G401 (cell line): ENCODE measurements around the gene MORN4. TPM values are rescaled to one million over a fixed set of nuclear protein-coding genes. Genes with fewer than 3 reads are reported as not detected.
"Not testable (repeated sequence)": the region's sequence is repeated elsewhere in the genome, so short reads cannot be mapped to it uniquely, and the experiment has no call there.

Experiments
- DNase-seq: peaks from one replicate; pipeline ENCODE4 v3.0.0-alpha.2; 2015; ENCODE audit warnings: low spot score
- in situ Hi-C: cut with HindIII; loops from 2 replicates; pipeline ENCODE4 v1.10.0; 2016; ENCODE audit warnings: low sequenced_read_pairs, mixed read lengths
- total RNA-seq: library from RNA; depleted of rRNA; stranded (reverse); fragments of >200 nt; shearing (Covaris generic); gene quantifications from 2 replicates; pipeline ENCODE4 v1.2.3, GENCODE V29; 2014

MORN4 gene
- total RNA-seq, 1 experiment from 2014 or later, result 18.8 TPM

GRCh38 chr10:97580421-97581367 is 52.6 kb downstream of the MORN4 start:
- peak; percentile 67 for DNase-seq
- in situ Hi-C loops, result no loop called here

DNA sequence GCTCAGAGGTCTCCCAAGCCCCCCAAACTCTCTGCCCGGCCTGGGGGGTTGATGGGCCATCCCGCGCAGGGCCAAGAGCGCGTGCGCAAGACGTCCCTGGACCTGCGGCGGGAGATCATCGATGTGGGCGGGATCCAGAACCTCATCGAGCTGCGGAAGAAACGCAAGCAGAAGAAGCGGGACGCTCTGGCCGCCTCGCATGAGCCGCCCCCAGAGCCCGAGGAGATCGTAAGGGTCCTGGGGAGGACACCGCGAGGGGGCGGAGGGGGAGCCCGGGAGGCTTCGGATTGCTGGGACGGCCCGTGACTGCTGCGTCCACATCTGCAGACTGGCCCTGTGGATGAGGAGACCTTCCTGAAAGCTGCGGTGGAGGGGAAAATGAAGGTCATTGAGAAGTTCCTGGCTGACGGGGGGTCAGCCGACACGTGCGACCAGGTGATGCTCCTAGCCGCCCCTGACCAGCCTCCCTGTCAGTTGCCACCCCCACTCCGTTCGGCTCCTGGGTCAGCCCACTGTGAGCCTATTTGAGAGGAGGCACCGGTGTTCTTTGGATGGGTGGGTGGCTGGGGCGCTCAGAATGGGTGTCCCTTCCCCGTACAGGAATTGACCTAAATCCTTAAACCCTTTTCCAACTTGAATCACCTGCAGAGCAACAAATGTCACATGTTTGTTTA is 55.0 kb downstream of the MORN4 start:
- no peak for DNase-seq
- in situ Hi-C loops, result no loop called here

DNA sequence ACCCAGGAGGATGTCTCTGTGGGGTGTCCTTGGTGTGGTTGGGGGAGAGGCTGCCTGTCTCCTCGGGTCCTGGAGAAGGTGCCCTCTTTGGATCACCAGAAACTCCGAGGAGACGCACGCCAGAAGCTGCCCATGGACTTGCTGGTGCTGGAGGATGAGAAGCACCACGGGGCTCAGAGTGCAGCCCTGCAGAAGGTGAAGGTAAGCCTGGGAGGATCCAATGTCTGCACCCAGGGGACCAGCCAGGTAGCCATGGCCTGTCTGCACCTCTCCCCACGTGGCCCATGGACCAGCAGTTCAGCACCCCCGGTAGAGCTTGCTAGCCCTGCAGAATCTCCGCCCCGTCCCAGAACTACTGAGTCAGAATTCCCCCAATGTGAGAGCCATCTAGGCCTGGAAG is 55.6 kb downstream of the MORN4 start:
- DNase-seq, result no peak
- in situ Hi-C loops, result no loop called here

DNA sequence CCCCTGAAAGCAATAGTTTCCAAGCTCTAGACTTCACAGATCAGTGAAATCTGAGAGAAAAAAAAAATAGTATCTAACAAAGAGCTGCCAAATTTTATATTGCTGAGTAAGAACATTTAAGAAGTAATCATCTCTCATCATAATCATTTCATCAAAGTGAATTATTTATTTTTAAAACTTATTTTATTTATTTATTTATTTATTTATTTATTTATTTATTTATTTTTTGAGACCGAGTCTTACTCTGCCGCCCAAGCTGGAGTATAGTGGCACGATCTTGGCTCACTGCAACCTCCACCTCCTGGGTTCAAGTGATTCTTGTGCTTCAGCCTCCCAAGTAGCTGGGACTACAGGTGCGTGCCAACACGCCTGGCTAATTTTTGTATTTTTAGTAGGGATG is 56.8 kb downstream of the MORN4 start:
- DNase-seq, in situ Hi-C loops: not testable (repeated sequence)

GRCh38 chr10:97575127-97575668 is 58.1 kb downstream of the MORN4 start:
- in situ Hi-C loops, result no loop called here
- no peak for DNase-seq

DNA sequence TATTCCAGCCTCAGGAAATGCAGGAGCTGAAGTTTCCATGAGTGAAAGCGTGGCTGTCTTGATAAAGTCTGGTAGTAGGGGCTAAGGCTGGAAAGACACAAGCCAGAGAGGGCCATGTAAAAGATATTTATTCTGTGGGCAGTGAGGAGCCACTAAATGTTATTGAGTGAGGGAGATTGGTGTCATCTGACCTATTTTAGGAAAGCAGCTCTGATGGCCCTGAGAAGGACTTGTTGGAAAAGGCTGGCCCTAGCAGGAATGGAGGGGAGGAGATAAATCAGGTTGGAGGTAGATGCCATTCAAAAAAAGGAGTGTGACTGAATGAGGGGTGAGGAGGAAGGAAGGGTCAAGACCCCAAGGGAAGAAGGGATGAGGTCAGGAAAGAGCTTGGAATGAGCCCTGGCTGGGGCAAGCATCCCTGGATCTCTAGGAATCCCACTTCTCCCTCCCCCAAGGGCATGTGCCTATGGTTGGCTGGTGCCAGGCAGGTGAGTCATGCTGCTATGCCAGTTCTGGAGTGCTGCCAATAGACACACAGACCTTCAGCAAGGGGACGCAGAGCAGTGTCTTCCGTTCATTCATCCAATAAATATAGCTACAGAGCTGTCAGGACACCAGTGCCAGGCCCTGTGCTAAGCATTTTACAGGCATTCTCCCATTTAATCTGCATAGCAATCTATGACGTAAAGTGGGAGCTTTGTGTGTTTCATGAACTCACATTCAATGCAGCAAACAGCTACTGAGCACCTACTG is 58.8 kb downstream of the MORN4 start:
- in situ Hi-C loops, result no loop called here
- peak; percentile 96 for DNase-seq

DNA sequence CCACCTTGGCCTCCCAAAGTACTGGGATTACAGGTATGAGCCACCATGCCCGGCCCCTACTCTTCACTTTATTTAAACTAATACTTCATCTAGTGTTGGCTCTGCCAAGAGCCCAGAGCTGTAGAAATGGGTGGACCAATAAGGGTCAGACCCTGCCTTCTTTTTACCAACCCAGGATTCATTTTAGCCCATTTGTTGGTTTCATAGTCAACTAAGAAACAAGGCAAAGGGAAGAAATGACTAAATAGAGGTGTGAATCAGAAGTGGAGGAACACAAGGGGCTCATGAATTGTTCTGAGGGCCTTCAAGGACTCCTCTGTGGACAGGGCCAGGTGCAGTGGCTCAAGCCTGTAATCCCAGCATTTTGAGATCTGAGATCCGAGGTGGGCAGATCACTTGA is 59.6 kb downstream of the MORN4 start:
- no peak for DNase-seq
- in situ Hi-C loops, result no loop called here

GRCh38 chr10:97573021-97573420 is 60.3 kb downstream of the MORN4 start:
- in situ Hi-C loops, result no loop called here
- DNase-seq, result no peak

DNA sequence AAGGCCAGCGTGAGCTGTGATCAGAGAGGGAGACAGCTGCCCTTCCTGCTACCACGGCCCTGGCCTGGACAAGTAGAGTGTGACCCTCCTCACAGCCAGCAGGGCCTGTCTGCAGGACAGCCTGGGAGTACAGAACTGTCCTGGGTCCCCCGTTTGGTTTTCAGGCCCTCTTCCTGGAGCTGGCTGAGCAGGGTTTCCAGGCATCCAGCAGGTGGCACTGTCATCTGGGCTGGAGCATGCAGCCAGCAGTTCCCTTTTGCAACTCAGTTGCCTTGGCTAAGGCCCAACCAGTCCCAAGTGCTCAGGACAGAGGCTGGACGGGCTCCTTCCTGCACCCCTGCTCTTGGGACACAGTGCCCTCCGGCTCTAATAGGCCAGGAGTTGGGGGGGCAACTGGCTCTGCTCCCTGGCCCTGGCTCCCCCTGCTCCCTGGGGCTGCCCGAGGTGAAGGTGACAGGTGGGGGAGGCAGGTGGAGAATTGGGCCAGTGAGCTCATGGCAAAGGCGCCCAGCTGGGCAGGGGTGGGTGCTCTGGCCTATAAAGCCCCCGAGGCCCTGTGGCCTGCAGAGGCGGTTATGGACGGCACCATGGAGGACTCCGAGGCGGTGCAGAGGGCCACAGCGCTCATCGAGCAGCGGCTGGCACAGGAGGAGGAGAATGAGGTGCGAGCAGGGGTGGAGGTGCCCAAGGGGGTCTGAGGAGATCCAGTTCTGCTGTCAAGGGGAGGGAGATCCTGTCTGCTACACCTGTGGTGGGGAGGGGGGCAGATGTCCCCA is 60.9 kb downstream of the MORN4 start, which contains the start of gene ANKRD2:
Gene ANKRD2 (plus strand): TSS at position 566 of the 776 bp plus-strand sequence. CDS start 10 bp downstream, at position 576.
- DNase-seq, result peak; percentile 87
- in situ Hi-C loops, result no loop called here

DNA sequence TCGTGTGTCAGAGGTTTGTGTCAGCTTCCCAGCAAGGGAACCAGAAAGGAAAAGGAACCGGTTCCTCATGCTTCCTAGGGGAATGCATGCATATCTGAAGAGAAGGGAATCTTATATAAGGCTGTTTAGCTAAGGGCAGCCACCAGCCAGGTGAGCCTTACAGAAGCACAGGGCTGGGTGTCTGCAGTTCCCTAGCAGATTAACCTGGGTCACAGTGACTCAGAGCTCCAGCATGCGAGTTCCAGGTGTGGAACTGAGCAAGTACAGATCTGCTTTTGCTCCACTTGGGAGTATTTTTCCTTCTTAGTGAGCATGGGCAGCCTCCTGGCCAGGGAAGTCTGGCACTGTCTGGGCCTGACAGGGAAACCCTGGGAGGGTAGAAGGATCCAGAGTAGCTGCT is 61.7 kb downstream of the MORN4 start:
- in situ Hi-C loops, result no loop called here

DNA sequence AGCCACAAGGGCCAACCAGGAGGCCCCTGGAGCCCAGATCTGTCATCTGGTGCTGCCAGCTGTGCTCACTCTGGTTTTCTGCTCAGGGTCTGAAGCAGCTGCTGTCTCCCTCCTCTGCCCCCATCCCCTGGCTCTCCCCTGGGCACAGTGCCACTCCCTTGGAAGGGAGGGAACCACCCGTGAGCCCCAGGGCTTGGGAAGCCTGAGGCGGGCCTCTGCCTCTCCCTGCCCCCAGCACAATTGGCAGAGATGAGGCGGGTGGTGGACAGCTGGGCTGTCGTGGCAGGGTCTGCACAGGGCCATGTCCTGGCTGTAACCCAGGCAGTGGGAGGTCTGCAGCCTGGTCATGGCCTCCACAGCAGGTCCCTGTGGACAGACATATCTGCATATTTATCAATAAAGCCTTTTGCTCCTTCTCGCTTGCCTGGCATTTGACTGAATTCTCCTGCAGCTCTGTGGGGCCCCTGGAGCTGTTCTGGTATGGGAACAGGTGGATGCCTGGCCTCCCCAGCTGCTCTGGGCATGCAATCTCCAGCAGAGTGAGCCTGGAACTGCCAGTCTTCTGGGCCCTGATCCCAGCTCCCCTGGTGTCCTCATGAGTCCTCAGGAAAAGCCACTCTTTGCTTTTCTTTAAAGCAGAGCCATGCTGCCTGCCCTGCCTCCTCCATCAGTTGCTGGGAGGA is 62.4 kb downstream of the MORN4 start:
- DNase-seq, result peak; percentile 95
- in situ Hi-C loops, result no loop called here

More for the DNA sequence above, 61.7 kb downstream of the MORN4 start:
- peak; percentile 66 for DNase-seq

GRCh38 chr10:97570146-97570788 is 63.0 kb downstream of the MORN4 start:
- in situ Hi-C loops, result no loop called here
- peak; percentile 30 for DNase-seq

DNA sequence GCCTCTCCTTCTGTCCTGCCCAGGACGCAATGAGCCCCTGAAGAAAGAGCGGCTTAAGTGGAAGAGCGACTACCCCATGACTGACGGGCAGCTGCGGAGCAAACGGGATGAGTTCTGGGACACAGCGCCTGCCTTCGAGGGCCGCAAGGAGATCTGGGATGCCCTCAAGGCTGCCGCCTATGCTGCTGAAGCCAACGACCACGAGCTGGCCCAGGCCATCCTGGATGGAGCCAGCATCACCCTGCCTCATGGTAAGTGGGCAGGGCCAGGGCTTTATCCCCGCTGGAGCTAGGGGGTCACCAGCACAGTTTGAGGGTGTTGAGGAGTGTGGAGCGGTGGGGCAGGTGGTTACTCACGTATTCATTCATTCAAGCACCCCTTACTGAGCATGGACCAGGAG is 65.4 kb downstream of the MORN4 start:
- no peak for DNase-seq
- in situ Hi-C loops, result no loop called here

GRCh38 chr10:97566336-97566996 is 66.8 kb downstream of the MORN4 start:
- no peak for DNase-seq
- in situ Hi-C loops, result no loop called here

GRCh38 chr10:97564776-97565175 is 68.5 kb downstream of the MORN4 start:
- in situ Hi-C loops, result no loop called here
- DNase-seq, result no peak
